Measurements from ENCODE around the gene SUSD2.
"Not testable (repeated sequence)": the region's sequence is repeated elsewhere in the genome, so short reads cannot be mapped to it uniquely, and the experiment has no call there.

The SUSD2 gene

GRCh38 chr22:24232124-24232523 is 50.8 kb downstream of the SUSD2 start:
- TF ChIP-seq ZFX (IDR thresholded peaks at IDR 0.05) = no peak
- no peak for TF ChIP-seq CTCF (conservative IDR thresholded peaks at IDR 0.05)
- no peak overlapping the region for H3K27ac ChIP-seq

GRCh38 chr22:24232725-24233124 is 51.4 kb downstream of the SUSD2 start:
- no peak for TF ChIP-seq CTCF (conservative IDR thresholded peaks at IDR 0.05)
- H3K27ac ChIP-seq = no peak overlapping the region

DNA sequence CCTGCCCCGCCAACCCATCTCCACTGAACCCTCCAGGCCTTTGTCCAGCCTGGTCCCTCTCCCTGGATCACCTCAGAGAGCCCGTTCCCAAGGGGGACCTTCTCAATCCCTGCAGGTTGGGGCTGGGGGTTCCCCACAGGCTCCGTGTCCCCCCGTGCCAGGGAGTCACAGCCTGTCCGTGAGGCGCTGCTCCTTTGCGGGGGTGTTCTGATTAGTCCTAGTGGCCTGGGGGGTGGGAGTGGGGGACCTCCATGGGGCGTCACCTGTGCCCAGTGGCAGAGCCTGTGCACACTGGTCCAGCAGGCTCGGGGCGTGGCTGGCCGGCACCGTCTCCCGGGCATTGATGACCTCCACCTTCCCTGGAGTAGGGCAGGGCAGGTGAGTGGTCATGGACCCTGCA is 51.9 kb downstream of the SUSD2 start:
- H3K27ac ChIP-seq = no peak overlapping the region
- TF ChIP-seq CTCF (conservative IDR thresholded peaks at IDR 0.05) (no peak), ZFX (IDR thresholded peaks at IDR 0.05) (no peak)

- no peak for TF ChIP-seq CTCF (conservative IDR thresholded peaks at IDR 0.05)
- TF ChIP-seq ZFX (IDR thresholded peaks at IDR 0.05) = no peak
- H3K27ac ChIP-seq = no peak overlapping the region
Observed at GRCh38 chr22:24233816-24234215, 52.5 kb downstream of the SUSD2 start.

DNA sequence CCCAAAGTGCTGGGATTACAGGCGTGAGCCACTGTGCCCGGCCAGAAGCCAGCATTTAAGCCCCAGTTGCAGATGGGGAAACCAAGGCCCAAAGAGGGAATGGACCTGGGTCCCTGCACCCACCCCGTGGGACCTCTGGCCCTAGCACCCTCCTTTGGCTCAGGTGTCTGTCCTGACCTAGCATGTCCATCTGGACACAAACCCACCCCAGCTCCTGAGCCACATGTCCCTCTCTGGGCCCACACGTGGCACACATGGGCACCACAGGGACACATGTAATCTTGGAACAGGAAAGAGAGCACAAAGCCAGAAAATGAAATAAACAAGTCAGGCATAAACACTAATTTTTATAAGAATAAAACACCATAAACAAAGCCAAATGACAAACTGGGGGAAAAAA is 54.0 kb downstream of the SUSD2 start:
- H3K27ac ChIP-seq = no peak overlapping the region
- TF ChIP-seq CTCF (conservative IDR thresholded peaks at IDR 0.05) = no peak
- no peak for TF ChIP-seq ZFX (IDR thresholded peaks at IDR 0.05)

DNA sequence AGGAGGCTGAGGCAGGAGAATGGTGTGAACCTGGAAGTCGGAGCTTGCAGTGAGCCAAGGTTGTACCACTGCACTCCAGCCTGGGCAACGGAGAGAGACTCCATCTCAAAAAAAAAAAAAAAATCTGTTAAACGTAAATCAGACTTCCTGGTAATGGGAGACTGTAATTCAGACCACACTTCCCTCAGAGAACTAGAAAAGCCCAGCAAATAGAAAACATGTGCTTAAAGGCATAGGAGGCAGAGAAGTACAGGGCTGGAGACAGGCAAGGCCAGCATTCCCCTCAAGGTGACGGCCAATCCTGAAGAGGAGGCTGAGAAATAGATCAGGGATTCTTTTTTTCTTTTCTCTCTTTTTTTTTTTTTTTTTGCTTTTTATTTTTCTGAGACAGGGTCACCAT is 55.4 kb downstream of the SUSD2 start:
- no peak overlapping the region for H3K27ac ChIP-seq
- TF ChIP-seq ZFX (IDR thresholded peaks at IDR 0.05) (no peak), CTCF (conservative IDR thresholded peaks at IDR 0.05) (no peak)

- H3K27ac ChIP-seq = not testable (repeated sequence)
Observed at GRCh38 chr22:24238101-24238694, 56.9 kb downstream of the SUSD2 start.
